Gastrocnemius medialis (tissue), 4 donors: ENCODE results near the gene ZNF668.
A peak's percentile ranks its signal among the peaks of the same experiment; 100 is the strongest.

ENCODE experiments used
- POLR2A ChIP-seq, 2 donors: fragments of 450-650 bp; IDR thresholded peaks; one replicate each; pipeline ENCODE4 v1.6.1; 2017; ENCODE audit warnings: antibody characterized with exemption in 2 of 2, mild to moderate bottlenecking in 2 of 2, moderate library complexity in 2 of 2
- TF ChIP-seq, protein P1 (sequence below), 5 experiments: fragments of 450-650 bp in 3 of 5; fragments of 200-600 bp in 2 of 5; sonication (generic) in 2 of 5; IDR thresholded peaks in 4 of 5; conservative IDR thresholded peaks in 1 of 5; 1 replicate in 4 of 5; 2 replicates in 1 of 5; pipeline ENCODE4 v1.5.1; 2016 to 2019; ENCODE audit warnings: antibody characterized with exemption in 5 of 5, mild to moderate bottlenecking in 3 of 5, moderate library complexity in 3 of 5

DNA sequence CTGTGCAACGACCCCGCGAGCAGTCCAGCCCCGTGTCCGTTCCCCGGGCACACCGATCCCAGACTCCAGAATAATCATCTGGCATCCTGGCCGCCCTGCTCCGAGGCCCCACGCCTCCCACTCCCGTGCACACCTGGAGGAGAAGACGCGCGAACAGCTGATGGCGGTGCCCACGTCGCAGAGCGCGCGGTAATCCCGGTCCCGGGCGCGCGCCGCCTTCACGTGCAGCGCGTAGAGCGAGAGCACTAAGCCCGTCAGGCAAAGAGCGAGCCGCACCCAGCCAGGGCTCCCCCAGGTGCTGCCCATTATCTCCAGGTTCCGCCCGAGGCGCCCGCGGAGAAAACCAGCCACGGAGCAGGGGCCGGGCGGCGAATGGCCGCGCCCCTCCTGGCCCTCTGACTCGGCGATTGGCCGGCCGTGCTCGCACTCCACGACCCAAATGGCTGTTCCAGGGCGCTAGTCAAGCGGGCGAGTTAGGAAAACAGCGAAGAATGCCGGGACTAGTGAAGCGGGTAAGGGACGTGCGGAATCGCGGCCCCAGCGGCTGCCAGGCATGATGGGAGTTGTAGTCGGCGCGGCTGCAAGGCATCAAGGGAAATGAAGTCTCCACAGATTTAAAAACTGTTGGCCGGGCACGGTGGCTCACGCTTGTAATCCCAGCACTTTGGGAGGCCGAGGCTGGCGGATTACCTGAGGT lies 20.5 kb upstream of the ZNF668 start, which contains the start of gene VKORC1:
- TF ChIP-seq, protein P1, sequence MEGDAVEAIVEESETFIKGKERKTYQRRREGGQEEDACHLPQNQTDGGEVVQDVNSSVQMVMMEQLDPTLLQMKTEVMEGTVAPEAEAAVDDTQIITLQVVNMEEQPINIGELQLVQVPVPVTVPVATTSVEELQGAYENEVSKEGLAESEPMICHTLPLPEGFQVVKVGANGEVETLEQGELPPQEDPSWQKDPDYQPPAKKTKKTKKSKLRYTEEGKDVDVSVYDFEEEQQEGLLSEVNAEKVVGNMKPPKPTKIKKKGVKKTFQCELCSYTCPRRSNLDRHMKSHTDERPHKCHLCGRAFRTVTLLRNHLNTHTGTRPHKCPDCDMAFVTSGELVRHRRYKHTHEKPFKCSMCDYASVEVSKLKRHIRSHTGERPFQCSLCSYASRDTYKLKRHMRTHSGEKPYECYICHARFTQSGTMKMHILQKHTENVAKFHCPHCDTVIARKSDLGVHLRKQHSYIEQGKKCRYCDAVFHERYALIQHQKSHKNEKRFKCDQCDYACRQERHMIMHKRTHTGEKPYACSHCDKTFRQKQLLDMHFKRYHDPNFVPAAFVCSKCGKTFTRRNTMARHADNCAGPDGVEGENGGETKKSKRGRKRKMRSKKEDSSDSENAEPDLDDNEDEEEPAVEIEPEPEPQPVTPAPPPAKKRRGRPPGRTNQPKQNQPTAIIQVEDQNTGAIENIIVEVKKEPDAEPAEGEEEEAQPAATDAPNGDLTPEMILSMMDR (IDR thresholded peaks at IDR 0.05 in 4 of 5, conservative IDR thresholded peaks at IDR 0.05 in 1 of 5) = peak in 3 of 5 experiments; percentile 10 to 12 (median 11)
- TF ChIP-seq POLR2A (IDR thresholded peaks at IDR 0.05) = peak; percentile 76 to 79
